NCI-H2196 treated with DMSO at 0.1 percent for 48 hours (cell line): ENCODE data around the gene NPY4R.
"Not testable (repeated sequence)": the region's sequence is repeated elsewhere in the genome, so short reads cannot be mapped to it uniquely, and the experiment has no call there.

ENCODE experiments used
- DNase-seq: peaks from one replicate; lab custom pipeline; 2025; ENCODE audit not compliant: unreplicated experiment; lab: John Stamatoyannopoulos, UW

Gene NPY4R

DNA sequence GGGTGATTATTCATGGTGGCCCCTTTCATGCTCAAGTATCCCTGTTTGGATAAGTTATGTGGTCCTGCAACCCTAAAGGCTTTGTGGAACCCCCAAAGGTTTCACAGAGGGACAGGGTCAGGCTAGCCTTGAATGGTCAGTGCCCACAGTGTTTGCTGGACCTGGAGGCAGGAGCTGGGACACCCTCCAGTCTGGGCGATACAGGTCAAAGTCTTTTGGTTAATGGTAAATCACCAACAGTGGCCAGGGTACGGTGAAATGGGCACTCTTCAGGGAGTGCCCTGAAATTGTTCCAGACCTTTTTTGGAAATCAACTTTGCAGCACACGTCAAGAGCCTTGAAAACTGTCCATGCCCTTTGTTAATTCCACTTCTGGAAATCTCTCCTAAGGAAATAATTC lies 8.7 kb downstream of the NPY4R start:
- DNase-seq = not testable (repeated sequence)

DNA sequence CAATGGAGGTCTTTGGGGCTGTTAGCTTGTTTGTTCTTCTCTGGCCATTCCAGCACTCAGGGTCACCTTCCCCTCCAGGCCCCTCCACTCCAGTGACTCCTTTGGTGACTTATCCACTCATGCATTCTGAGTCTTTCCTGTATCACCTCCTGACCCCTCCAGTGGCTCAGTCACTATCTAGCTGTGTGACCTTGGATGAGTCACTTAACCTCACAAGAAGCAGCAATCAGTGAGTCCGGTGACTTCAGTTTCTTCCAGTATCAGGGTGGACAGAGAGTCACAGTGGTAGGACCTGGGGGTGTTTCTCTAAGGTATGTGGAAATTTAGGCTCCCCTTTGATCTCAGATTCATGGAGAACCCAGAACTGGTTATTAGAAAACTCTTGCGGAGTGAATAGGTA lies 9.8 kb downstream of the NPY4R start:
- not testable (repeated sequence) for DNase-seq

DNA sequence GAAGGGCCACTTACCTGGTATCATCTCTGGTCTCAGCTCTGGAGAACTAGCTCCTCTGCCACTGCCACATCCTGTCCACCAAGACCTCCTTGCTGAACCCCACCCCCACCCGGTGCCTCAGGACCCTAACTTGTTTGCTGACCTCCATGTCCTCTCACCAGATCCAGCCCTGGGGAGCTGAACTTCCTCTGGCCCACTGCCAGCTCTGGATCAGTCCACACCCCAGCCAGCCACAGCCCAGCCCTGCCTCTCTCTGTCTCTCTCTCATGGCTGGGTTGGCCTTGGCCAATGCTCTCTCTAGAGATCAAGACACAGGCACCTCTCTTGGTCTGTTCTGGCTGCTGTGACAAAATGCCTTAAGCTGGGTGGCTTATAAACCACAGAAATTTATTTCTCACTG lies 14.4 kb downstream of the NPY4R start:
- not testable (repeated sequence) for DNase-seq

DNA sequence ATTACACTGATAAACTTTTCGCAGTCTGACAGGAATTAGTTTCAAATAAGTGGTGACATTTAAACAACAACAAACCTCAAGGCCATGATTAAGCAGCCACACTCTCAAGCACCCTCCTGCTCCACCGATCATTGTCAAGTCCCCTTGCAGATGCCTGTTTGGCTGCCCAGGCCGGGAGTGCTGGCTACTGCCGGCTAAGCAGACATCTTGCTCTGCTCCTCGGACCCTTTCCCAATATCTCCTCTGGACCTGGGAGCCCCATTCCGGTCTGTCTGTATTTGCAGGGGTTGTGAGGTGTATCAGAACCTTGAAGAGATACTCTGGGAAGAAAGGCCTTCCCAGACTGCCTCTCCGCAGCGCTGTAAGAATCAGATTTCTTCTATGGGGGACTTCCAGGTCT lies 14.9 kb downstream of the NPY4R start:
- not testable (repeated sequence) for DNase-seq

DNA sequence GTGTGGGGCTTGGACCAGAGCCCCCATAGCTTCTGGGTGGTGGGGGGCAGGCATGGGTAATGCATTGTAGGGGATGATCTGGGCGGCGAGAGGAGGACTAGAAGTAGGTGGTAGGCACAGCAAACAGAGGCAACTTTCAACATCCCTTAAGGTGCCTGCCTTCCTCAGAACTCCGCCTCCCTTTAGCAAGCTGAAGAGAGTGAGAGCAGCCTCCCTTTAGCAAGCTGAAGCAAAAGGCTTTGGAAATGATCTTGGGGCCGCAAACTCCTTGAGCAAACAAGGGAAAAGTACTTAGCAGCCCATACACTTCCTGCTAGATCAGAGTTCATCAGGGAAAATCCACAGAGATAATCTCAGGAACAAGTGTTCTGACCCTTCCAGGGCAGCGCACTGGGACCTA lies 18.3 kb downstream of the NPY4R start:
- DNase-seq = not testable (repeated sequence)

DNA sequence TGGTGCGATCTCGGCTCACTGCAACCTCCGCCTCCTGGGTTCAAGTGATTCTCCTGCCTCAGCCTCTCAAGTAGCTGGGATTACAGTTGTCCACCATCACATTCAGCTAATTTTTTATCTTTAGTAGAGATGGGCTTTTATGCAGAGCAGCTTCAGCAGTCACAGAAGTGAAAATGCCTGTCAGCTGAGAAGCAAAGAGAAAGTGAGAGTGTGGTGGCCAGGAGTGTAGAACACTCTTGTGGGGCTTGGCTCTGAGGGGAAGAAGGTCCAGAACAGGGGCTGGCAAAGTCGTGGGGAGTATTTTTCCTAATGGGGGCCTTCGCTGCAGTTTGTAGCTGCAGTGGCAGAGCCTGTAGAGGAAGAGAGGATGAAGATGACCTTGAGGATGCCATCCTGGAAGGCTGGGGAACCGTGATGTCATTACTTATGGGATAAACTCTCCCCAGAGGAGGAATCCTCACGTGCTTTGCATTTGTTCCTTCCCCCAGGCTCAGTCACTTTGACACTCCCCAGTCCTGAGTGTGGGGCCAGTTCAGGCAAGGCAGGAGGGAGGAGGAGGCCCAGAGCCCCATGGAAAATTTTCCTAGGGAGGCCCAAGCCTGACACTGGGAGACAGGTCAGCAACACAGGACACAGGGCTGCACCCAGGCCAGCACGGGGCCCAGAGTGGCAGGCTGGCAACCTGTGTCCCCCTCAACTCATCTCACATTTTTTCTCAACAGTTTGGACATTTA lies 20.2 kb downstream of the NPY4R start:
- DNase-seq = not testable (repeated sequence)

GRCh38 chr10:46443422-46443821 lies 22.3 kb downstream of the NPY4R start:
- not testable (repeated sequence) for DNase-seq

- not testable (repeated sequence) for DNase-seq
Measured at GRCh38 chr10:46442706-46443275, 23.0 kb downstream of the NPY4R start.

GRCh38 chr10:46441837-46442278 lies 23.9 kb downstream of the NPY4R start:
- DNase-seq = not testable (repeated sequence)

DNA sequence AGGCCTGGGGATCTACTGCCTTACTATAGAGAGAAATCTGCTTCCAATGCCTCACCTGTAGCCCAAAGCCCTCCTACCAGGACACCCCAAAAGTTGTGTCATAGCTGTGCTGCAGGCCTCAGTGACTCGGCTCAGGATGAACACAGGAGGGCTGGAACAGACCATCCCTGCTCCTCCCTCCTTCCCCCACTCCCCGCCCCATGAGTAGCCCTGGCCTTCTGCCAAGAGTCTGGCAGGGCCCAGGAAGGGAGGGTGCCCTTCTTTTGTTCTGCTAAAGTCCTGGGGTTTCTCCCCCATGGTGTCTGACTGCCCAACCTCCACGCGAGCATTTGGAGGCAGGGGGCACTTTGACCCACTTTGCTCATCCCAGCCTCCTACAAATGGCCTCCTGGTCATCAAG lies 24.8 kb downstream of the NPY4R start:
- not testable (repeated sequence) for DNase-seq

GRCh38 chr10:46423550-46423949 lies 42.2 kb downstream of the NPY4R start:
- DNase-seq = not testable (repeated sequence)

DNA sequence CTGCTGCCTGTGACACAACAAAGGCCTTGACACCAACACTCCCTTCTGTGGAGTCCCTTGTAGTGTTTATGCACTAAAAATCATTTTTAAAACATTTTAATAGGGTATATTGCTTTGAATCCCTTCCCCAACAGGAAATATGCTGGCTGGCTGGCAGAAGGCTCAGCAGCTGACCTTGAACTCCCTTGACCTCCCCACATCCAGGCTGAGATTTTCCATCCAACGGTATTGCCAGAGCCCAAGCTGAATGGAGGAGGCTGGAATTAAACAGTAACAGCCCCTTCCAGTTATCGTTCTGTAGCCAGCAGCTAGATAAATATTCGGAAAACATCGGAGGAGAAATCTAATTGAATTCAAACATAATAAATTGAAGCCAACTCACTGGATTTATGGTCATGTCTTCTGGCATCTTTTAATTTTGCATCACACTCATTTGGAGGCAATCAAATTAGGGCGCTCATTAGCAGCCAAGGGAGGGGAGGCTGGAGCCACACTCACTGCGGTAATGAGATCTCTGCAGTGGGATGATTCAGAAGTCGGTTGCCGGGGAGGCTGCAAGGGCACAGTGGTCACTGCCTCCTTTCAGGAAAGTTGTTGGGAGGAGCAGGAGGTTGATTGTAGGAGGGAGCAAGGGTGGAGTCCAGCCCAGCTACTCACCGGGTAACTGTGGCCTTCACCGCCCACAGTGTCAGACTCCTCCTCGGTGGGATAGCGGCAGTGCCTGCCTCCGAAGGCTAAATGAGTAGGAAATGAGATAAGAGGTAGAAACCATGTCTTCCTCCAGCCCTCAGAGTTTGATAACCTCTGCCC lies 46.0 kb downstream of the NPY4R start:
- DNase-seq = not testable (repeated sequence)

DNA sequence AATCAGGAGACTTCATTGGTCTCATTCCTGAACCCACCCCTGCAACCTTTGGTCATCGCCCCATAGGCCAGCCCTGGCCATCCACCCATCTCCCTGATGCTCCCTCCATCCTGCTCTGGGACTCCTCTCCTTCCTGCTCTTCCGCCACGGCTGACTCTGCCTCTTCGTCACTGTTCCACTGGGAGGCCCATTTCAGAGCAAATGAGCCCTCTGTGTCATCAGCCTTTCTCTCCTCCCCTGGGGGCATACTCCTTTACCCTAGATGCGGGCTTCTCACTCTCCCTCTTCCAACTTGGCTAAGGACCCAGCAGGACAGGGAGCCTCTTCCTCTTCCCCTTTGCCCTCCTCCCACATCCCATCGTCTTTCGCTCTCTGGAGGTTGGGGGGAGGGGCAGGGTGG lies 47.5 kb downstream of the NPY4R start:
- DNase-seq = not testable (repeated sequence)

DNA sequence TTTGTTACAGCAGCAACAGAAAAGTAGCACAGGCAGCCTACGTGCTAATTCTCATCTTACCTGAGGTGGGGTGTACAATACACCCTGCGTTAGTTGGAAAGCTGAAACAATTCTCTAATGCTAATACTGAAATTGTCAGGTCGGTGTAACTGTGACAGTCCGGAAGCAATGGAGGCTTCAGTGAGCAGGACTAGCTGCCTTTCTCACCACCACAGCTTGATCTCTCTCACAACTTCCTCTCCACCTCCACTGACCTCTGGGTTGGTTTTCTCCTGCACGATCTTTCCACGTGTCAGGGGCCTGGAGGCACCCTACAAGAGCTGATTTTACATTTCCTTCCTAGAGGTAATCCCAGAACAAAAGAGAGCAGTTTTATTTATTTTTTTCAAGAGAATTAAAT lies 50.5 kb downstream of the NPY4R start:
- DNase-seq = not testable (repeated sequence)

- not testable (repeated sequence) for DNase-seq
Measured at GRCh38 chr10:46412665-46413064, 53.1 kb downstream of the NPY4R start.

DNA sequence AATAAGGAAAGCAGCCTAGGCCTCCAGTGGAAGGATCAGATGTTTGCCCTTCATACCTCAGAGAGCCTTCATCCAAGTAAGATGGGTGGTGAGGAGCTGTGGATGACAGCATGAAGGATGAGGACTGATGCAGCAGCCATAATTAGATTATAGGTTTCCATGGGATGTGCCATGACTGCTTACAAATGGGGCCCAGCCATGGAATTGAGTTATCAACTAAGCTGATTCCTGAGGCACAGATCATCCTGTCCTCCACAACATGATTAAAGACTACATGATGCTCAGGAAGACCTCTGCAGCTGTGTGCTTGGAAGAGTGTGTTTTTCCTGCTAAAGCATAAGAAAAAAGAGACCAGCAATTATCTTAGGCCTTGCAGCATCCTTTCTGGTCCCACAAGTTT lies 54.6 kb downstream of the NPY4R start:
- not testable (repeated sequence) for DNase-seq
